GM19455 (cell line): ENCODE results near the gene SPOCK3.
"Not testable (repeated sequence)": the region's sequence is repeated elsewhere in the genome, so short reads cannot be mapped to it uniquely, and the experiment has no call there.

Experiments used
- ATAC-seq: cut with Tn5 transposase; IDR thresholded peaks from one replicate; pipeline ENCODE4 v1.9.1; 2021; ENCODE audit not compliant: unreplicated experiment

The SPOCK3 gene

DNA sequence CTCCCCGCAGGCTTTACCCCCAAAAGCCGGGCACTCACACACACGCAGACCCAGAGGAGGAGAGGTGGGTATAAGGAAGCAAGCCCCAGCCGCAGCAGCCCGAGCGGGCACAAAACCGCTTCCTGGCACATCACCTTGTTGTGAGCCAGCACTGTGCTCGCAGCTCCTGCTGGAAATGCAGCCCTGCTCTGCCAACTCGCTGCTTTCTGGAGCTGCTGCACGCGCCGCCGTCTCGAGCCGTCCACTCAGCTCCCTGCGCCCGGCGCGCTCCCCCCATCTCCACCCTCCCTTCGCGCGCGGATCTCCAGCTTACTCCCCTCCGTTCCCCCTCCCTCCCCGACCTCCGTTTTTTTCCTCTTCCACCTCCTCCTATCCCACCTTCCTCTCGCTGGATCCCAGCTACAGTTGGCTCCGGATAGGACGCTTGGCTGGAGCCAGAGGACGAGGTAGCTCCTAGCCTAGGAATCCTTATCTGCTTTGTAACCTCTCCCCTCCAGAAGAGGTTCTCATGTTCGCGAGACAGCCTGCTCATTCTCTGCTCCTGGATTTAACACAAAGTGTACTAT, at the start of gene SPOCK3:
TSS of gene SPOCK3 (minus strand) at position 179 of the 566 bp plus-strand sequence.
- no peak for ATAC-seq

DNA sequence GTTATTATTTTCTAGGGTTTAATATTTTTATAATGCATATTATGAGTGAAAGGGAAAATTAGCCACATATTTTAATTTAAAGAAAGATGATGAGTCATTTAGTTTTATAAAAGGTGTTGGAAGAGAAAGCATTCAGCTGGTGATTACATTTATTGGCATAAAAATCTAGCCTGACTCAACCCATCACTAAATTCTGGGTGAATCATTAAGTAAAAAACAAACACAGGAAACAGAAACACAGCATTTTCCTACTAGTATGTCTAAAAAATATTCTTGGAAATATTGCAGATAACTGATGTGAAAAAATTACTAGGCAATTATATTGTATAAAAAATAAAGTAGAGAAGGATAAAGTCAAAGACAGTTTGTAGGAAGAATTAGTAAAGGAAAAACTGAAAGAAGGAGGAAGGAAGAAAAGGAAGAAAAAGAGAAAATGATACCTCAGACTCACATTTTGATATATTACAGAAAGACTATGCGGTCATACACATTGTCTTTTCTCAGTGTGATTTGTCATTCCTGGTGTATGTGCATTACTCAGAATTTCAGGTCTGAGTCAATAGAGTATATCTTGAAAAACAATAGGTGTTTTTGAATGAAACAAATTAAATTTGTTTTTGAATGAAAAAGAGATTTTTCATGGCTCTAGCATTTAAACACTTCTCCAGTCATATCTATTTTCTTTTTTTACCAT, 48.0 kb upstream of the SPOCK3 start:
- no peak for ATAC-seq

DNA sequence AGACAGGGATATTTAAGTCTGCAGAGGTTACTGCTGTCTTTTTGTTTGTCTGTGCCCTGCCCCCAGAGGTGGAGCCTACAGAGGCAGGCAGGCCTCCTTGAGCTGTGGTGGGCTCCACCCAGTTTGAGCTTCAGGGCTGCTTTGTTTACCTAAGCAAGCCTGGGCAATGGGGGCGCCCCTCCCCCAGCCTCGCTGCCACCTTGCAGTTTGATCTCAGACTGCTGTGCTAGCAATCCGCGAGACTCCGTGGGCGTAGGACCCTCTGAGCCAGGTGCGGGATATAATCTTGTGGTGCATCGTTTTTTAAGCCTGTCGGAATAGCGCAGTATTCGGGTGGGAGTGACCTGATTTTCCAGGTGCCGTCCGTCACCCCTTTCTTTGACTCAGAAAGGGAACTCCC, 47.3 kb upstream of the SPOCK3 start:
- not testable (repeated sequence) for ATAC-seq

DNA sequence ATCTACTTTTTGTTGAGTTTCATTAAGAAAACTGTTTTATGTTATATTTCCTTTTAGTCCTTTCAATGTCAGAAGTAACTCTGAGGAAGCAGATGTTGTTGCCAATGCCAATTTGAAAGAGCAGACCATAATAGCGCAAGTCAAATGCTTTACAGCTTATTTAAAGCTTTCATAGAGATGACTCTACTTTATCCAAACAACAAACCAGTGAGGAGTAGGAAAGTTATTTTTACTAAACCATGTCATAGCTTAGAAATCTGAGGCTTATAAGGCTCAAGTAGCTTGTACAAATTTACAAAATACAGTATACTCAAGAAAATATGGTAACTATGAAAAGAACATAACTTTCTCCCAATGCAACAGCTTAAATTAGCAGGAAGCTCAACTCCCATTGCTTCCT, 40.1 kb upstream of the SPOCK3 start:
- no peak for ATAC-seq

DNA sequence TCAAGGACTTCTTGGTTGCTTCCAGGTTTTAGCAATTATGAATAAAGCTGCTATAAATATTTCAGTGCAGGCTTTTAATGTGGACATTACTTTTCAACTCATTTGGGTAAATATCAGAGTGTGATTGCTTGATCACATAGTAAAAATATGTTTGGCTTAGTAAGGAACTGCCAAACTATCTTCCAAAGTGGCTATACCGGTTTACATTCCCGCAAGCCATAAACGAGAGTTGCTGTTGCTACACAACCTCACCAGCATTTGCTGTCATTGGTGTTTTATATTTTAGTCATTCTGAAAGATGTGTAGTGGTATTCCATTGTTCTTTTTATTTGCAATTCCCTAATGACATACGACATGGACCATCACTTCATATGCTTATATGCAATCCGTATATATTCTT, 30.9 kb upstream of the SPOCK3 start:
- no peak for ATAC-seq

DNA sequence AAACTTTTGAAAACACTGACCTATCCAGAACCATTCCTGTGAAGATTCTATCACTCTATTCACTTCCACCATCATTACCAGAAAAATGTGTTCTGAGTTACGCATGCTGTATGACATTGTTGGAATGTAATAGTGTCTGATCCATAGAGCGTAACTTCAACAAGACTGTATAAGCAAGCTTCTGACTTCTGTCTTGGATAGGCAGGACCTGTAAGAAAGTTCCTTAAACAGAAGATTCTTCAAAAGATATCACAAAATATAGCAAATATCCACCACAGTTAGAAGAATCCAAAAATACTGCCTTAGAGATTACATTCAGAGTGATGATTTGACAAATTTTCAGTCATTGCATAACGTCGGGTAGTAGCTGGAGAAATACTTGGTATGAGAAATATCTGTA, 14.0 kb upstream of the SPOCK3 start:
- no peak for ATAC-seq

DNA sequence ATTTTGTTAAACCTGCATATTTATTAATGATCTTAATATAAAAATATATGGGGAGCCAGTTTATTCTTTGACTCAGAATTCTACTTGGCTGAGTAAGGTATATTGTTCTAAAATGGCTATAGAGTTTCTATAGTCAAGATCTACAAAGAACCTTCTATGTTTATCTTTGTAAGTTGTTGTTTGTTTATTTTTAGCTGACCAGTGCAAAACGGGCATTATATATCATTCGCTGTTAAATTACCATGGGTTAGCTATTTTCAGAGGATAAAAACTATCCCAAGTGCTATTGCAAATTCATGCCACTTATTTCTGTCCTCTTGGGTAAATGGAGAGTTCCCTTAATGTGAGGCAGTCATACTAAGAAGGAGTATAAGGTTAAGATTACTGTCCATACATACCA, 5.3 kb upstream of the SPOCK3 start:
- ATAC-seq, result no peak

DNA sequence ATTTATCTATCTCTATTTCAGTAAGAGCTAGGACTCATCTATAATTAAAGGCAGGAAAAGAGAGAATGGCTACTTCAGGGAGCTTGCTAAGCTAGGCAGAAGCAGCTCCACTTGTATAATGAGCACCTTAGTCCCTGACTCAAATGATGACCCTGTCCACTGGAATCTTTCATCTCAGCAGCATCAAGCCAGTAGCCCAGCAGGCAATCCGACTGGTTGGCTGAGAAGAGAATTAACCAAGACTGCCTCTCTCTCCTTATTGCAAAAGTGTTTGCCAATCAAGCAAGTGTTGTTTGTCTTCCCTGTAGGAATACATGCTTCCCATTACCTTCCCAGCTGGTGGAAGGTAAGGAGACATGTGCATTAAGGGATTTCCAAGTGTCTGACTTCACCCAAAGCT, 3.9 kb upstream of the SPOCK3 start:
- no peak for ATAC-seq

DNA sequence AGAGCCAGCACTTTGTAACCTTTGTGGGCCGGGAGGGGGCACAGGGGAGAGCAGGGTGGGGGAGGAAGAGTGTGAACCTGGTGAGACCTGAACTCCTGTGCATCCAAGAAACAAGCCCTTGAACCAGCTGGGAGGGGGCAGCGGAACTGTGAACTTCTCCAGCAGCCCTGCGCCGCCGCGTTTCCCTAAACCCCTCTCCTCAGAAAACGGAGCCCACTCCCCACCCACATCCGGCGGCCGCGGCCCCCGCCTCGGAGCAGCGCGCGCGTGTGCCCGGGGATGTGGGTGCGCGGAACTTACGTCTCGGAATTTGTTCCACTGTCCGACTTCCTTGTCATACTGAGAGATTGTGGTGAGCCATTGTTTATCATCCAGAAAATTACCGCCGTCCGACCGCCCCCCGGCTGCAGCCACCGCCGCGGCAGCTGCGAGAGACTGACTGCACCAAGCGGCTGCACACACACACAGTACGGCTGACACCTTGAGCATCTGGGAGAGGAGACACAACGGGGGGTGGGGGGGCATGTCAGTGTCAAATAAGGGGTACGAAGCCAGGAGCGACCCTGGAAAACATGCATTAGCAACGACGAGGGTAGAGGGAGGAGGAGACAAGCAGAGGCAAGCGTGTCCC, 494 bp downstream of the SPOCK3 start:
- no peak for ATAC-seq

DNA sequence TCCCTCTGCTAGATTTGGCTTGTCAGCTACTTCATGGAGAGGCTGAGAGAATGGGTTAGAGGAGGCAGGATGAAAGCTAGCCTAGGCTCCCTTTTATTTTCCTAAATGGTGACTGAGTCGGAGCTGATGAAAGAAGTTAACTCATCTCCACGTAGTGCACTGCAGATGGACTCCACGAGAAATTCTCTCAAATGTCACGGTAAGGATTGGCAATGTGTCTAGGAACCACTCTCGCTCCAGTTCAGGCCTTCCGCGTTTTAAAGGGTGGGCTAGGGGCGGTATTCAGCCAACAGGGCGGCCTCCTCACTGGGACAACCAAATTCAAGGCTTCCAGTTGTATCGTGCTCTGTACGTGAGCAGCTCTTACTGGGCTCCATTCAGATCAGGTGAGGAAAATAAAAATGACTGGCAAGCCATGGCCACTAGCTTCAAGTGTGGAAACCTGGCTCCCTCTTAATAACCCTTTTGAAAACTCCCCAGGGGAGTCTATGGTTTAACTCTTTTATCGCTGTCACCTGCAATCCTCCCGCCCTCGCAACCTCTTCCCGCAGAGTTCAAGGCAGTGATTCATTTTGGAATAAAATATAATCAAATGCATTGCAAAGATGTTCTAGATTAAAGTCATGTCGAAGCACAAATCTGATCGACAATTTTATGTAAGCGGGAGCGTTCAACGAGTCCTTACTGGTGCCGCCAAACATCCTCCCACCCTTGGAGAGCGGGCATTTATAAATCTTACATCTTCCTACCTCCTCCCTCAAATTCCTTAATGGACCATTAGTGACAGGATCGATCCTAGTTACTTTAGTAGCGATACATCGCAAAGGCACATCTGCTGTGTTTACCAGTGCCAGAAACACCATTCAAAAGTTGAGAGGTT, 1.2 kb downstream of the SPOCK3 start:
- no peak for ATAC-seq

DNA sequence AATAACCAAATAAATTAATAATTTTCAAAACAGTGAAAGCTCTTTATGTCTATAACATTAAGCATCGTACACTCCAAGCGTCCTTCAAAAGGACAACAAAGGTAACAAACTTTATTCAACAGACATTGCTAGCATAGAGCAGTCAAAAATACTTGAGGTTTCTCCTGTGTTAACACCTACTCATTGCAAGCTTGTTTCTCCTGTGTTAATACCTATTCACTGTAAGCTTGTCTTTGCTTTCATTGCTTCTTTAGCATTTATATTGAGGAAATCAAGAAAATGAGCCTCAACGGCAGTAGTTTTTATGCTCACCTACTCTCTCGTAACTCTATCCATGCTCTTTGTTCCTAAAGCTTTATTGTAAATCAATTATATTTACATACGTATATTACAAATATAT, 3.5 kb downstream of the SPOCK3 start:
- ATAC-seq, result no peak

DNA sequence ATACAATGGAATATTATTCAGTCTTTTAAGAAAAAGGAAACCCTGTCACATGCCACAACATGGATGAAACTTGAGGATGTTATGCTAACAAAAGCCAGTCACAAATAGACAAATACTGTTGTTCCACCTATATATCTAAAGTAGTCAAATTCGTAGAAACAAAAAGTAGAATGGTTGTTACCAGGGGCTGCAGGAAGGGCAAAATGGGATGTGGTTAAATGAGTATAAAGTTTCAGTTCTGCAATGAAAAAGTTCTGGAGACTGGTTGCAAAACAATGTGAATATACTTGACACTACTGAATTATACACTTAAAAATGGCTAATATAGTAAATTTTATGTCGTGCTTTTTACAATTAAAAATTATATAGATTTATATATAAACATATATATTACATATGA, 12.2 kb downstream of the SPOCK3 start:
- ATAC-seq, result peak; percentile 93

DNA sequence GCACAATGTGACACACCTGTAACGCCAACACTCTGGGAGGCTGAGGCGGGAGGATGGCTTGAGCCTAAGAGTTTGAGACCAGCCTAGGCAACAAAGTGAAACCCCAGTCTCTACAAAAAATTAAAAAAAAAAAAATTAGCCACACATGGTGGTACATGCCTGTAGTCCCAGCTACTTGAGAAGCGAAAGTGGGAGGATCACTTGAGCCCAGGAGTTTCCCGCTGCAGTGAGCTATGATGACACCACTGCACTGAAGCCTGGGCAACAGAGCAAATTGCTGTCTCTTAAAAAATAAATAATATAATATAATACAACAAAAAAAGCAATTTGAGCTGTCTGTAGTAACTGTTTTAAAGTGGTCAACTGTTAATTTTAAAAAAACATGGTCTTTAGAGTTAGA, 13.2 kb downstream of the SPOCK3 start:
- no peak for ATAC-seq

DNA sequence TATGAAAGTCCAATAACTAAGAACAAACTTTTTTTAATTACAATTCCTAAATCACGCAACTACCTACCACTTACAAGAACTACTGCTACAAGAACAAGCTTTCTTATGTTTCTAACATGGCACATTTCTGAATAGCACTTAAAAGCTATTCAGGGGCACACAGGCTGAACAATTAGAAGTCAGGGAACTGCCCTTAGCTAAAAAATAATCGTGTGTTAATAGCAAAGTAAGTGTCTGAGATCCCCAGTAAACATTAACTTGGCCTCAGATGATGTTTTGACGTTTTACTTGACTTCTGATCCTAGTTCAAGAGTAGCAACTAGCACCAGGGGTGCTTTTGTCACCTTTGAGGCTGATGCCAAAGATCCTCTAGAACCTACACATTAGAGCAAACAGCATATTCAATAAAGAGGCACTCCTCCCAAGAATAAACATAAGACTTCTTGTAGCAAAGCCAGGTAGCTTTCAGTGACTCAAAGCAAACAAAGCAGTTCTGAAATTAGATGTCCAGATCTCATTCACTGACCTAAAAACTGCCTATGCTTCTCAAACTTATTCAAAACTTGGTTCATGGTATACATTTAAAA, 16.2 kb downstream of the SPOCK3 start:
- no peak for ATAC-seq

DNA sequence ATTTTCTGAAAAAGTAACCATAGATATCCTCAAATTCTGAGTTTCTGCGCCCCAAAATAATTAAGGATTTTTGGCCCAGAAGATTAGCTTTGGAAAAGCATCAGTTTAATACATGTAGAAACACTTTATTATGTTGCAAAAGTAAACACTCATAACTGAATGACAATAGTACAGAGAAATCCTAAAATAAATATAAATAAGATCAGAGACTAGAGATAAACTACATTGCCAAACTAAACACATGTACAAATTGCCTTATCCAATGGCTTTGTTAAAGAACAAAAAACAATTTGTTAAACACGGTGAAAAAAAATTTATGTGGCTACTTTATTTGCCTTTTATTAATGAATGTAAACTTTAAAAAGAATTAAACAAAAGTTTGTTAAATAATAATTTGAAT, 17.5 kb downstream of the SPOCK3 start:
- ATAC-seq, result no peak

DNA sequence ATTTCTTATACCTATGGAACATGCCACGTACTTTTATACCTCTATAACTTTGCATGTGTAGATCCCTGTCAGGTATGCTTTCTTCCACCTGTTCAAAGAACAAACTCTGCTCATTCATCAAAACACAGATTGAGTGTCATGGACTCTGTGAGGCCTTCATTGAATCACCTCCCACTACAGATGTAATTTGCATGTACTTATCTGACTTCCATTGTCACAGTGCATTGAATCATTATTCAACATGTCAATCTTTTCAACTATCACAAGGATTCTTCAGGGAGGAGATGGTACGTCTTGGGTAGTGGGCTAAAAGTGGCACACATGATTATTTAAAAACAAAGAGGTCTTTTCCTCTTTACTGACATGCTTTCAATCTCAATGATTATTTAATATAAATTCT, 24.1 kb downstream of the SPOCK3 start:
- no peak for ATAC-seq

DNA sequence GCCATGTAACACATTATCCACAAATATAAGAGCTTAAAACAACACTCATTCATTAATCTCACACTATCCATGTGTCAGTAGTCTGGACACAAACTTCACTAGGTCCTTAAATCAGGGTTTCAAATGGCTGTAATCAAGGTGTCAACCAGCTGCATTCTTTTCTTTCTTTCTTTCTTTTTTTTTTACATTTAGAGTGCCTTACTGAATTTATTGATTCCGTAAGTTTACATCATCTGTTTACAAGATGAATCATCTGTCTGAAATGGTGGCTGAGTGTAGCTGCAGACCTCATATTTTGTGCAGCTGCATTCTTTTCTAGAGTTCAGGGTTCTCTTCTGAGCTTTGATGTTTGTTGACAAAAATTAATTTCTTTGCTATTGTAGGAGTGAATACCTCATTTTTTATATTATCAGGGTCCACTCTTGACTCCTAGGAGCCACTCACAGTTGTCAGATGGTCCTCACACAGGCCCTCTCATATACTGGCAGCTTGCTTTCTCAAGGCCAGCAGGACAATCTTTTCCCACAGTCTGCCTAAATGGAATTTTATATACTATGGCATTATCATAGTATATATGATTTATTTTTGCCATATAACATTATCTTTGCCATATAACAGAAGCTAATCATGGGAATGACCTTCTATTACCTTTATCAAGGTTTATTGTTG, 37.8 kb downstream of the SPOCK3 start:
- ATAC-seq, result no peak

DNA sequence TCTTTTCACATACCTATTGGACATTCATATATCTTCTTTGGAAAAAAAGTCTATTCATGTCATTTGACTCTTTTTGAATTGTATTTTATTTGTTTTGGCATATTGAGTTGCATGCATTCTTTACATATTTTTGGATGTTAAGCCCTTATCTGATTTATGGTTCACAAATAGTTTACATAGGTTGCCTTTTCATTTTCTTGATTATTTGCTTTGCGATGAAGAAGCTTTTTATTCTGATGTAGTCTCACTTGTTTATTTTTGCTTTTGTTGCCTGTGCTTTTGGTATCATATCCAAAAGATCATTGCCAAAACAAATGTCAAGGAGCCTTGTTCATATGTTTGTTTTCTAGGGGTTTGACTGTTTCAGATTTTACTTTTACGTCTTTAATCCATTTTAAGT, 43.9 kb downstream of the SPOCK3 start:
- ATAC-seq, result no peak

DNA sequence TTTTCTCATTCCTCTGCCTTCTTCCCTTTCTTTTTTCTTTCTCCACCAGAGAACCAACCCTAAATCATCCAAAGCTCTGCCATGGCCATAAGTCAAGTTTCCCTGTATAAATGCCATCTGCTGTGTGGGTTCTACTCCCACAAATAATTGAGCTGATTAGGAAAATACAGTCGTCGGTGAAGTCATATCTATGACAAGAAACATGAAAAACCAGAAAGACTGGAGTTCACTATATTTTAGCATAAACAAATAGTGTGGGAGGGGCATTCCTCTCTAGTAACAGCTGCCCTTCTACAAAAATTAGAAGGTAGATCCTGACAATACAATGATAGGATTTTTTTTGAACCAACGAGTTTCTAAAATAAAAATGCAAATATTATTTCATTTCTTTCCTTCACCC, 48.8 kb downstream of the SPOCK3 start:
- ATAC-seq, result no peak

DNA sequence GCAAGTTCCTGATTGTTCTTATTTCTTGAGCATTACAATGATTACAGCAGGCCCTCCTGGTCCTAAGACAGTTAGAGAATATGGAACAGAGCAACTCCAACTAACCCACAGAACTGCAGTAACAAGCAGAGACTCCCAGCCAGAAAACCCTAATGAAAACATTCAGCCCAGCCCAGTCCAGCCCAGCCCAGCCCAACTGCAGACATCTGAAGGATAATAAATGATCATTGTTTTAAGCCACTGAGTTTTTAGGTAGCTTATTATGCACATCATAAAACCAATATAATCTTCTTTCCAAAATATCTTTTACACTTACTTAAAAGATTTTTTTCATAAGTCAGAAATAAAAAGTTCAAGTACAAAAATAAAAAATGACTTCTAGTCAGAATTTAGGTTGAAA, 51.3 kb downstream of the SPOCK3 start:
- no peak for ATAC-seq

DNA sequence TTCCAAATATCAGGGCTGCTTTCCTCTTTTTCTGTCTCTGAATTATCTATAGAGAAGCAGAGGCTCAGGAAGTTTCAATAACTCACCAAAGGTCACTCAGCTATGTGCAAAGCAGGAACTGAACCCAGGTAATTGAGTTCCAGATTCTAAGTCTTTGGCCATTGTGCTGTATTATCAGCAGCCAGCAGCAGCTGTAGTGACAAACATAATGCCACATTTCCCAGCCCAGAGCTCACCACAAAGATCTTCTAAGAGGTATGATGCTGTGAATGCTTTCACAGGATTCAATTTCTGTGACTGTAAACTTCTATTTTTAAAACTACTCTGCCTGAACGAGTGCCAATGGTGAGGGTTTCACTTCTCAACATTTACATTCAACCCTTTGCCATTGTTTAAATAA, 56.4 kb downstream of the SPOCK3 start:
- no peak for ATAC-seq
